Mesodermal cell (in vitro differentiated cells): ENCODE results near the gene PERCC1.

Source experiments
- H3K27ac ChIP-seq: 2 replicates; pipeline ENCODE4 v1.7.0; 2013; ENCODE audit warnings: mild to moderate bottlenecking, low read depth, low read length, moderate library complexity; ENCODE audit not compliant: severe bottlenecking
- H3K36me3 ChIP-seq: 2 replicates; pipeline ENCODE4 v1.7.1; 2013; ENCODE audit warnings: mild to moderate bottlenecking, low read length, moderate library complexity; ENCODE audit not compliant: control insufficient read depth, insufficient read depth
- H3K4me1 ChIP-seq: one replicate; pipeline ENCODE4 v1.7.1; 2013; ENCODE audit warnings: mild to moderate bottlenecking, low read length; ENCODE audit not compliant: insufficient read depth, control insufficient read depth, poor library complexity, severe bottlenecking
- H3K4me3 ChIP-seq: 2 replicates; pipeline ENCODE4 v1.7.0; 2013; ENCODE audit warnings: low read length, control low read depth, mild to moderate bottlenecking; ENCODE audit not compliant: insufficient read depth, poor library complexity, severe bottlenecking; ENCODE audit errors: extremely low read depth
- H3K9me3 ChIP-seq: 2 replicates; pipeline ENCODE4 v1.7.1; 2013; ENCODE audit warnings: mild to moderate bottlenecking, low read length, moderate library complexity; ENCODE audit not compliant: control insufficient read depth
- WGBS, 2 experiments: methylation state at CpG; one replicate each; pipeline ENCODE4 v1.1.5; 2013; ENCODE audit warnings: missing lambda C conversion rate in 2 of 2; ENCODE audit not compliant: insufficient coverage in 2 of 2; 5-methylcytosine and 5-hydroxymethylcytosine counted together

The PERCC1 gene

DNA sequence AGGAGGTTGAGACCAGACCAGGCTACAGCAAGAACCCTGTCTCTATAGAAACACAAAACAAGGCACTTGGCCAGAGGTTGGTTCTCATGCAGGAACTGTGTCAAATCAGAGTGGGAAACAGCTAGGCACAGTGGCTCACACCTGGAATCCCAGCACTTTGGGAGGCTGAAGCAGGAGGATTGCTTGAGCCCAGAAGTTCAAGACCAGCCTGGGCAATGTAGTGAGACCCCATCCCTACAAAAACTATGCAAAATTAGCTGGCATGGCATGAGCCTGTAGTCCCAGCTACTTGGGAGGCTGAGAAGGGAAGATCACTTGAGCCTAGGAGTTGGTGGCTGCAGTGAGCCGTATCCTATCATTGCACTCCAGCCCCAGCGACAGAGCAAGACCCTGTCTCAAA lies 18.0 kb upstream of the PERCC1 start:
- peaks cover 20% of the 10 kb centered on the region for H3K36me3 ChIP-seq
- no CpG with 5 or more reads among the region's 2 CpGs for WGBS, 2 experiments

DNA sequence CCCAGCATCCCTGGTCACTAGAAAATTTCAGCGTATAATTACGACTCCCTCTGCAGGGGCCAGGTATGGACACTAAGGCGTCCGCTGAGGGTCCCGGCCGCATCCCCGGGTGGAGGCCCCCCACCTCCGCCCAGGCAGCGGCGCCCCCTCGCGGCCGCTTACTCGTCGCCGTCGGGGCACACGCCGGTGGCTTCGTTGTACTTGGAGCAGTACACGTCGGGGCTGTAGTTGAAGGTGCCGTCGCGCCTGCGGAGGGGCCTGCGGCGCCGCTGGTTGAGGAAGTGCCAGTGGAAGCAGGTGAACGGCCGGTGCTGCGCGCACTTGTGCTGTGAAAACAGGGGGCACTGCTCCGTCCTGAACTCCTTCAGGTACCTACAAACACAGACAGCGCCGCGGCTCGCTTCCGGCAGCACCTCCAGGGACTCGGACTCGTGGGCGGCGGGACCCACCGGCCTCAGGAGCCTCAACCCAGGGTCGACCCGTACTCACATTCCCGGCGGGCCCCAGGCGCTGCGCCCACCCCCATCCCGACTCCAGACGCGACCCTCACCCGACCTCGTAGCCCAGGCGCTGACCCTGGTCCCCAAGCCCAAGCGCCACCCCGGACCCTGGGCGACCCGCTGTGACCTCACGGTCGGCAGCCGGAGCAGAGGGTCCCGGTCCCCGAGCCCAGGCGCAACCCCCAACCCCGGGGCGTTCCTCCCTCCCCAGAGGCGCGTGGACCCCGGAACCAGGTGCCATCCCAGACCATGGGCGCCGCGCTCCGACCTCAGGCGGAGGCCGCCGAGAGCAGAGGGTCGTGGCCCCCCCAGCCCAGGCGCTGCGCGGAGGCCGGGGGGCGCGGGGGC lies 17.0 kb upstream of the PERCC1 start:
- H3K9me3 ChIP-seq: no peaks in the 10 kb centered on the region
- no peaks in the 10 kb centered on the region for H3K4me1 ChIP-seq
- peaks cover 31% of the 10 kb centered on the region for H3K36me3 ChIP-seq
- H3K4me3 ChIP-seq: peak overlapping the region; percentile 79
- no peak overlapping the region for H3K27ac ChIP-seq
- WGBS, 2 experiments: 8 to 11% methylated on average over 57 to 63 of the region's 85 CpGs

More for the DNA sequence above, 18.0 kb upstream of the PERCC1 start:
- Histone ChIP-seq H3K4me3 (no peak overlapping the region), H3K4me1 (peaks cover 4% of the 10 kb centered on the region), H3K27ac (no peak overlapping the region), H3K9me3 (no peaks in the 10 kb centered on the region)

DNA sequence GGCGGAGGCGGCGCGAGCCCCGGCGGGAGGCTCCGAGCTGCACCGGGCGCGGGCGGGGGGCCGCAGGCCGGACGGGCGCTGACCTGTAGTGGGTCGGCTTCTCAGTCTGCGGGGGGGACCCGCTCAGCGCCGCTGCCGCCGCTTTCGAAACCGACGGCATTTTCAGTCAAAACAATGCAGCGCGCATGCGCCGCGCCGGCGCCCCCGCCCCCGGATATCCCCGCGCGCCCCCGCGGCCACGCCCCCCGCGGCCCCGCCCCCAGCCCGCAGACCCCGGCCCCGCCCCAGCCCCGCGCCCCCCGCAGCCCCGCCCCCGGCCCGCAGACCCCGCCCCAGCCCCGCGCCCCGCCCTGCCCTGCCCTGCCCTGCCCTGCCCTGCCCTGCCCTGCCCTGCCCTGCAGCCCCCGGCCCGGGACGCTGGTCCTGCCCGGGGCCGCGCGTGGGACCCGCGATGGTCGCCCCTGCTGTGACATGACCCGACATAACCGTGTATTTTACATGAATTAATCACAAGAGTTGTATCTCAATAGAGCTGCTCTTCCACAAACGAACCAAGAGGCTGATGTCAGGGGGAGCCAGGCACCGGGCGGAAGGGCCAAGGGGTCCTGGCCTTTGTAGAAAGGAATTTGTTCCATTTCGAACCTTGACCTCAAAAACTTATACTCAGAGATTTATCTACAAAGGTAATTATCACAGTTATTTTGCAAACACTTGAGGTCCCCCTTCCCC lies 16.2 kb upstream of the PERCC1 start, which contains the start of gene UNKL:
UNKL (minus strand) TSS at position 173 of the 729 bp plus-strand sequence; CDS start at position 160, 13 bp downstream.
- Histone ChIP-seq H3K4me1 (peaks cover 5% of the 10 kb centered on the region), H3K9me3 (no peaks in the 10 kb centered on the region), H3K27ac (peak within 1 kb of the TSS; percentile 43), H3K36me3 (peaks cover 32% of the 10 kb centered on the region), H3K4me3 (peak within 1 kb of the TSS; percentile 79)
- 0 to 17% methylated on average over 16 to 19 of the region's 72 CpGs for WGBS, 2 experiments

DNA sequence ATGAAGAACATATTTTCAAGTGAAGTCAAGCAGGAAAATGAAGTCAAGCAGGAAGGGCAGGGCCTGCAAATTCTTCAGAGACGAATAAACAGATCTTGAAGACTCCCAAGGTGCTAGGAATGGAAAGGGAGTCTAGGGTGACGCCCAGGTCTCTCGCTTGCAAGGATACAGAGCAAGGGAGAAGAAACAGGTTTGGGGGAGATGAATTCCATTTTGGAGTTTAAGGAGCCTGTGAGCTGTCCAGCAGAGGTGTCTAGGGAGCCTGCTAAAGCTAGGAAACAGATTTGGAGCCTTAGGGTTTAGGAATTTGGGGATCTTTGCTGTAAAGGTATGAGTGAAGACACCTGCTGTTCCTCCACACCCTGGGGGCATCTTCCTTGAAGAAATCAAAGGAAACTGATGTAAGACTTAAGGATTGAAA lies 14.3 kb upstream of the PERCC1 start:
- Histone ChIP-seq H3K36me3 (peaks cover 31% of the 10 kb centered on the region), H3K9me3 (no peaks in the 10 kb centered on the region), H3K4me1 (peaks cover 5% of the 10 kb centered on the region), H3K27ac (no peak overlapping the region), H3K4me3 (no peak overlapping the region)
- WGBS, 2 experiments: 93 to 97% methylated on average over 3 of the region's 3 CpGs

DNA sequence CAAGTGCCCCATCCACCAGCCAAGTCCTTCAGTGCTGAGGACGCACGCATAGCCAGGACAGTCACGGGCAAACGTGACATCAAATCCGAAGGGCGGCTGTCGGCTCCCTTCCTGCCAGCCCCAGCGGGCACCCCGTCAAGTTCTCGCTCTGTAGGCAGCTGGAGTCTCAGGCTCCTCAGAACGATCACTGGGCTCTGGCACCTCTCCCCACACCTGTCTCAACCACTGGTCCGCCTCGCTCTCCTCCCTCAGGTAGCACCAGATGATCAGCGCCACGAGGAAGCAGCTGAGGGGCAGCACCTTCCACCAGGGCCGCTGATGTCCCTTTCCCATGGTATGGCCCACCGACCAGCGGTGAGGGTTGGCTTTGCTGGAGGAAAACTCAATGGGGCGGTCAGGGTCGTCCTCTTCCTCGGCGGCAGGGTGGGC lies 10.8 kb upstream of the PERCC1 start:
- WGBS, 2 experiments: 3 to 5% methylated on average over 20 to 22 of the region's 22 CpGs

DNA sequence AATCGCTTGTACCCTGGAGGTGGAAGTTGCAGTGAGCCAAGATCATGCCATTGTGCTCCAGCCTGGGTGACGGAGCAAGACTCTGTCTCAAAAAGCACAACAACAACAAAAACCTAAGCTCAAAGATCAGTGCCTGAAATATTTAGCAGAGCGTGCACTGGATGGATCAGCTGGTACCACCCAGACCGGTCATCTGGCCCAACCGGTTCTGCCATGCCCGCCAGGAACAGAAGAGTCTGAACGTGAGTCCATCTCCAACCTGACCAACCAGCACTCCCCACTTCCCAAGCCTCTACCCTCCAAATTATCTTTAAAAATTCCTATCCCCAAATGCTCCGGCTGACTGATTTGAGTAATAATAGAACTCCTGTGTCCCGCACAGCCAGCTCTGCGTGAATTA lies 8.8 kb upstream of the PERCC1 start:
- peaks cover 19% of the 10 kb centered on the region for H3K36me3 ChIP-seq
- H3K4me1 ChIP-seq: peaks cover 5% of the 10 kb centered on the region
- no peak overlapping the region for H3K4me3 ChIP-seq
- WGBS, 2 experiments: 97 to 98% methylated on average over 7 to 10 of the region's 10 CpGs
- H3K9me3 ChIP-seq: peaks cover 11% of the 10 kb centered on the region
- no peak overlapping the region for H3K27ac ChIP-seq

More for the DNA sequence above, 10.8 kb upstream of the PERCC1 start:
- Histone ChIP-seq H3K27ac (peak overlapping the region; percentile 74), H3K9me3 (peaks cover 11% of the 10 kb centered on the region), H3K4me3 (peak overlapping the region; percentile 99), H3K36me3 (peaks cover 19% of the 10 kb centered on the region), H3K4me1 (peaks cover 5% of the 10 kb centered on the region)

DNA sequence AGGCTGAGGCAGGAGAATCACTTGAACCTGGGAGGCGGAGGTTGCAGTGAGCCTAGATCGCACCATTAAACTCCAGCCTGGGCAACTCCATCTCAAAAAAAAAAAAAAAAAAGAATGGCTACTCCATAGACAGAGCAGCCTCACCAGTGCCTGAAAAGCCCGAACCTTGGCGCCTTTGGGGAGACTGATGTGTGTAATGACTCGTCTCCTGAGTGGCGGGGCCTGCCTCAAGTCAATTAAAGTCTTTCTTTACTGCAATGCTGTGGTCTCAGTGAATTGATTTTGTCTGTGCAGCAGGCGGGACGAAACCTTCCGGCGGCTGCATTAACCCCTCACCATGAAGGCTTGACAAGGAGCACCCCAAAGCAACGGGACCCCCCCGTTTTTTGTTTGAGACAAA lies 6.8 kb upstream of the PERCC1 start:
- 93 to 99% methylated on average over 10 to 11 of the region's 12 CpGs for WGBS, 2 experiments
- H3K4me1 ChIP-seq: peaks cover 5% of the 10 kb centered on the region
- peaks cover 11% of the 10 kb centered on the region for H3K9me3 ChIP-seq
- H3K4me3 ChIP-seq: no peak overlapping the region
- no peak overlapping the region for H3K27ac ChIP-seq
- H3K36me3 ChIP-seq: peaks cover 2% of the 10 kb centered on the region

DNA sequence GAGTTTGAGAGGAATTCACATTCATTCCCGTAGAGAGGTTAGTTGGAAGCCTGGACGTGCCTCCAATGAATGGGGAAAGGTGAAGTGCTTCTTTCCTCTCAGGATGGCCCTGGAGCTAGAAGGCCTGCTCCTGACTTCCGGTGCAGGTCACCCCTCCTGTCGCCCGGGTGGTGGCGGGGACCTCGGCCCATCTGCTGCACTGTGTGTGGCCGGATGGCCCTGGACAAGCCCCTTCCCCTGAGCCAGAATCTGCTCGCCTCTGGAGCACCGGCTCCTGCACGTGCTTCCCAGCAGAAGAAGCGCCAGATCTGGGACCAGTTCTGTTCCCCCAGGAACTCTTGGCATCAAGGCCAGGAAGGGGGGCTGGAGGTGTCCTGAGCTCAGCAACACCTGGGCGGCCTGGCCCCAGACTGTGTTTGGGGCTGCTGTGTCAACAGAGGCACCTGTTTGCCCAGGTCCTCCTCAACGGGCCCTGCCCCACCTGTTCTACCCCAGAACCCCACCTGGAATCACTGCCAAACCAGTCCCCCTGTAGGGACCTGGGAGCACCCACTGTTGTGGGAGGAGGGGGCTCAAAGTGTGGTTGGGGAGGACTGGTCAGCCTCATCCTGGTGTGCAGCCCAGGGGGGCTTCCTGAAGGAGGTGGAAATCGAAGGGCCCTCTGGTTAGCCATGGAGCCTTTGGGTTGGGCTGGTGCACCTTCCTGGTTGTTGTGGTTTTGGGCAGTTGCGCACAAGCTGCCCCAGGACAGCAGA lies 5.1 kb upstream of the PERCC1 start:
- H3K36me3 ChIP-seq: no peaks in the 10 kb centered on the region

DNA sequence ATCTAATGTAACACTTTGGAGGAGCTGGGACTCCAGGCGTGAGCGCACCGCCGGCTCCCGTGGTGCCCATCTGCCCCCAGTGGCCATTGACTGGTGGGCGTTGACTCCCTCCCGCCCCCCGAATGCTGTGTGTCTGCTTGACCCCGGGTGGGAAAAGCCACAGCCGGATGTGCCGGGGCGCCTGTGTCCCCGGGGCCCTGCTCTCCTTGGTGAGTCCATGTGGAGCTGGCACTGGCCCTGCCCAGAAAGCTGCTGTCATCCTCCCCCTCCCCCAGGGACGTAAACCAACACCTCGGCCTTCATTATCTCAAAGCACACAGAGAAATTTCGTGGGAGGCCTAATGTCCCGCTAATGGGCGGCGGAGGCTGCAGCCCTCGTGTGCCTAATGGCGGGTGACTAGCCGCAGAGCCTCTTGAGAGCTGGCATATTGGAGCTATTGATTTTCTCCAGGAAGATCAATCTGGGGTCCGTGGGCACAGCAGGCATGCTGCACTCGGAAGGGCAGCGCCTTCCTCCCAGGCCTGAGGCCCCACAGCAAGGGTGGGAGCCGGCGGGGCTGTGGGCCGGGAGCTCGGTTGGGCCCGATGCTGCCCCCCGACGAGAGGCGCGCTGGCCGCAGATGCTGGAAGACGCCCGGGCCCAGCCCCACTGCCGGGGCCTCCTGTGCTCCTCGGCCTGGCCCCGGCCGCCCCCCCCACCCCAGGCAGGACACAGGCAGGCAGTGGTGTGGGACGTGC lies 4.0 kb upstream of the PERCC1 start:
- 87 to 88% methylated on average over 26 to 33 of the region's 42 CpGs for WGBS, 2 experiments
- peaks cover 9% of the 10 kb centered on the region for H3K9me3 ChIP-seq
- no peak overlapping the region for H3K27ac ChIP-seq
- H3K36me3 ChIP-seq: no peaks in the 10 kb centered on the region
- no peaks in the 10 kb centered on the region for H3K4me1 ChIP-seq
- H3K4me3 ChIP-seq: no peak overlapping the region

More for the DNA sequence above, 5.1 kb upstream of the PERCC1 start:
- Histone ChIP-seq H3K4me1 (no peaks in the 10 kb centered on the region), H3K27ac (no peak overlapping the region), H3K4me3 (no peak overlapping the region), H3K9me3 (peaks cover 11% of the 10 kb centered on the region)
- WGBS, 2 experiments: 80 to 93% methylated on average over 12 to 15 of the region's 16 CpGs
